ENCODE data around the gene MIP.
A peak's percentile ranks its signal among the peaks of the same experiment; 100 is the strongest.
"Not testable (repeated sequence)": the region's sequence is repeated elsewhere in the genome, so short reads cannot be mapped to it uniquely, and the experiment has no call there.

Gene MIP

DNA sequence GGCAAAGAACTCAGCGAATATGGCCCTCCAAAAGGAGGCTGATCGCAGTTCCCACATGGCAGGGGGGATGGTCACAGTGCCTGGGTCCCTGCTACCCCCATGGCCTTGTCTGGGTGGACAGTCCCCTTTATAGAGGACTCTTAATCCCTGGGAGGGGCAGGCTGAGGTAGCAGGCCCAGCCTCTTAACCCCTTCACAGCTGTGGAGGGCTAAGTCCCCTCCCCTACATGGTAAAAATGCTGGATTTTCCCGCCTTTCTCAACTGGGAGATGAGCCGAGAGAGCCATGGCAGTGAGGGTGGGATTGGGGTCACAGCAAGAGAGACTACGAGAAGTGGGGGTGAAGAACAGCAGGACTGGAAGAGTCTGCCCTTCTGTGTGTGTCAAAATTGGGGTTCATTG is at the start of gene MIP:
Gene MIP, minus strand, starts transcription at position 101 of the 400 bp plus-strand sequence. Its CDS starts 44 bp downstream, at position 57.
- DNase-seq: no peak

DNA sequence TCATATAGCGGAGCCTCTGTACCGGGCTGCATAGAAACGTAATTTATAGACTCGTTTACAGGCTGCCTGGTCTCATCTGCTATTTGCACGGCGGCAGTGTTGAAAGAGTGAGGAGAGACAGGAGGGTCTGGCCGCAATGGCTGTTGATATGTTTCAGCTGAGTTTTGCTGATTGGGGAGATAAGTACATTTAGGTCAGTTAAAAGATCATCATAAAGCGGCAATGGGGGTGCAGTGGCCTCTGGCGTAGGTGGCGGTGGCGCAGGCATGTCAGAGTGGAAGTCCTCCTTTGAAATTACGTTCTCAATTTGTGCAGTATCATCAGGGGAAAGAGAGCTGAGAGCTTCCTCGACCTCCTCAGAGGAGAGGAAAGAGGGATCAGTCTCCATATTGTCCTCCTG is 45.4 kb upstream of the MIP start:
- not testable (repeated sequence) for DNase-seq

DNA sequence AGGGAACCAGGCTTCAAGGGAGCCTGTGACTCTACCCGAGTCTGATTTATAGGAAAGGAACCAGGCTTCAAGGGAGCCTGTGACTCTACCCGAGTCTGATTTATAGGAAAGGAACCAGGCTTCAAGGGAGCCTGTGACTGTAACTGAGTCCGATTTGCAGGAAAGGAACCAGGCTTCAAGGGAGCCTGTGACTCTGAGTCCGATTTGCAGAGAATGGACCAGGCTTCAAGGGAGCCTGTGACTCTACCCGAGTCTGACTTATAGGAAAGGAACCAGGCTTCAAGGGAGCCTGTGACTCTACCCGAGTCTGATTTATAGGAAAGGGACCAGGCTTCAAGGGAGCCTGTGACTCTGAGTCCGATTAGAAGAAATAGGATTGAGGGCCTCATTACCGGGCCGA is 45.0 kb upstream of the MIP start:
- DNase-seq: not testable (repeated sequence)

DNA sequence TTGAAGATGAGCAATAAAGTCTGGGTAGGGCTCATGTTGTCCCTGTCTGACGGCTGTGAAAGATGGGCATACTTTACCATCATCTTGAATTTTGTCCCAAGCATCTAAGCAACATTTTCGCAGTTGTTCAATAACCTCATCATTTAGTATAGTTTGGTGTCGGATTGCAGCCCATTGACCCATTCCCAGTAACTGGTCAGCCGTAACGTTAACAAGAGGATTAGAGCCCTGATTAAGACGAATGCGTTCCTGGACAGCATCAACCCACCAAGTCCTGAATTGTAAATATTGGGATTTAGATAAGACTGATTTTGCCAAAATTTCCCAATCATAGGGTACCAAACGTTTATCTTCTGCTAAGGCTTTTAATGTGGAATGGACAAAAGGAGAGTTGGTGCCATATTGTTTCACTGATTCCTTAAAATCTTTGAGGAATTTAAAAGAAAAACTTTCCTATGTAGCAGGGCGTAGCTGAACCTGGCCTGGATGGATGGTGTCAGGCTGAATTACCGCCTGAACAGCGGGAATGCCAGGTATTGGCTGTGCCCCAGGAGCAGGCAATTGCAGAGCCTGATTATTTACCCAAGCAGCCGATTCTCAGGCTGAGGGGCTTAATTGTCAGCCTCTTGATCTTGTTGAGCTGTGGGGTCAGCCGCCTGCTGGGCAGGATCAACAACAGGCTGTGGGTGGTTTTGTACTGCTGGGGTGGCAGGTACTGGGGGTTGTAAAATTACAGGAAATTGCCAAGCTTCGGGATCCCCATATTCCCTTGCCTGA is 43.9 kb upstream of the MIP start:
- not testable (repeated sequence) for DNase-seq

- peak in 35 of 58 donors; percentile 1 to 64 (median 16) for DNase-seq
Measured at GRCh38 chr12:56496704-56497103, 42.2 kb upstream of the MIP start.

GRCh38 chr12:56494481-56494880 is 40.0 kb upstream of the MIP start:
- not testable (repeated sequence) for DNase-seq

DNA sequence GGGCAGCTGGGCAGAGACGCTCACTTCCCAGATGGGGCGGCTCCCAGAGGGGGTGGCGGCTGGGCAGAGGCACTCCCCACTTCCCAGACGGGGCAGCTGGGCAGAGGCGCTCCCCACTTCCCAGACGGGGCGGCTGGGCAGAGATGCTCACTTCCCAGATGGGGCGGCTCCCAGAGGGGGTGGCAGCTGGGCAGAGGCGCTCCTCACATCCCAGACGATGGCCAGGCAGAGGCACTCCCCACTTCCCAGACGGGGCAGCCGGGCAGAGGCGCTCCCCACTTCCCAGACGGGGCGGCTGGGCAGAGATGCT is 39.6 kb upstream of the MIP start:
- not testable (repeated sequence) for DNase-seq

DNA sequence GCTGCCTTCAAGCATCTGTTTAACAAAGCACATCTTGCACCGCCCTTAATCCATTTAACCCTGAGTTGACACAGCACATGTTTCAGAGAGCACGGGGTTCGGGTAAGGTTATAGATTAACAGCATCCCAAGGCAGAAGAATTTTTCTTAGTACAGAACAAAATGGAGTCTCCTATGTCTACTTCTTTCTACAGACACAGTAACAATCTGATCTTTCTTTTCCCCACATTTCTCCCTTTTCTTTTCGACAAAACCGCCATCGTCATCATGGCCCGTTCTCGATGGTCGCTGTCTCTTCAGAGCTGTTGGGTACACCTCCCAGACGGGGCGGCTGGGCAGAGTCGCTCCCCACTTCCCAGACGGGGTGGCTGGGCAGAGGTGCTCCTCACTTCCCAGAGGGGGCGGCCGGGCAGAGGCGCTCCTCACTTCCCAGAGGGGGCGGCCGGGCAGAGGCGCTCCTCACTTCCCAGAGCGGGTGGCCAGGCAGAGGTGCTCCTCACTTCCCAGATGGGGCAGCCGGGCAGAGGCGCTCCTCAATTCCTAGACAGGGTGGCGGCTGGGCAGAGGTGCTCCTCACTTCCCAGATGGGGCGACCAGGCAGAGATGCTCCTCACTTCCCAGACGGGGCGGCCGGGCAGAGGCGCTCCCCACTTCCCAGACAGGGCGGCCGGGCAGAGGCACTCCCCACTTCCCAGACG is 39.1 kb upstream of the MIP start:
- DNase-seq: not testable (repeated sequence)

DNA sequence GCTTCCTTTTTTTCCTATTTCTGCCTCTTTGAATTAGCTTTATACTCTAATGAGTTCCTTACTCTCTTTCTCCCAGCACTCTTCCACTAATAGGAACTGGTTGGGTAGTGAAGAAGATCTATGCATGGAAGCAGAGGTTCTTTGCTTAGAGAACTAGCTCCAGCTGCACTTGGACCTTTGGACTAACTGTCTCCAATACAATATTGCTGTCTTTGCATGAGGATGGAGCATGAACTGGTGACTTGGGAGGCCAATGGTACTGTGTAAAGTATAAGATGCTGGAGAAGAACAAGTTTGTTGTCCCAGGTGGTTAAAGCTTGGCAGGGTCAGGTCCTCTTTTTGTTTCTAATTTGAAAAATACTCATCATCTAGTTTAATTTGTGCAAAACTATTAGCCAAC is 35.9 kb upstream of the MIP start:
- no peak for DNase-seq

GRCh38 chr12:56488041-56488955 is 33.8 kb upstream of the MIP start, which contains the start of gene GLS2:
TSS of gene GLS2 (minus strand) at chr12:56488161. CDS start at chr12:56488118, 43 bp downstream.
- DNase-seq: peak; percentile 34 to 91 (median 73)

GRCh38 chr12:56487448-56488040 is 33.1 kb upstream of the MIP start:
- peak in 28 of 58 donors; percentile 12 to 67 (median 36) for DNase-seq

DNA sequence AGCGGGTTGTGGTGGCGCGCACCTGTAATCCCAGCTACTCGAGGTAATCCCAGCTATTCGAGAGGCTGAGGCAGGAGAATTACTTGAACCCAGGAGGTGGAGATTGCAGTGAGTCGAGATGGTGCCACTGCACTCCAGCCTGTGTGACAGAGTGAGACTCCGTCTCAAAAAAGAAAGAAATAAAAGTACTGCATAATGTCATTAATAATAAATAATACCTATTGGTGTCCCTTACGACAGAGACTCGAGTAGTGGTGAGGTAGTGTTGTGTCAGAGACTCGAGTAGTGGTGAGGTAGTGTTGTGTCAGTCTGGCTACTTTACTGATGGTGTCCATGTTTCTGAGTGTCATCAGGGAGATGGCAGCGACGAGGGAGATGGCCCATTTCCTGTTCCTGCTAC is 32.2 kb upstream of the MIP start:
- no peak for DNase-seq

DNA sequence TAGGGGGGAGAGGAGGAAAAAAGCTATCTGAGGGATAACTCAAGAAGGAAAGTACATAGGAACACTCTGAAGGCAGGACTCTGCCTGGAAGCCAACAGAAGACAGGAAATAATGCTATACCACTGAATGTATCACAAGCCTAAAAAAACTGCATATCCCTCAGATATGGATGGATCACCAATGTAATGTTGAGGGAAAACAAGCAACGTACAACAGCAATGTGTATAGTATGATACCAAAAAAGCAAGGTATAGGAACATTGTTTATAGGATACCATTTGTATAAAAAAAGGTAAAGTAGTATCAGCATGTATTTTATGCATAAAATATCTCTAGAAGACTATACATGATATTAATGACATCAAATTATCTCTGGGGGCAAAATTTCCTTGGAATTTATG is 30.1 kb upstream of the MIP start:
- DNase-seq: no peak

DNA sequence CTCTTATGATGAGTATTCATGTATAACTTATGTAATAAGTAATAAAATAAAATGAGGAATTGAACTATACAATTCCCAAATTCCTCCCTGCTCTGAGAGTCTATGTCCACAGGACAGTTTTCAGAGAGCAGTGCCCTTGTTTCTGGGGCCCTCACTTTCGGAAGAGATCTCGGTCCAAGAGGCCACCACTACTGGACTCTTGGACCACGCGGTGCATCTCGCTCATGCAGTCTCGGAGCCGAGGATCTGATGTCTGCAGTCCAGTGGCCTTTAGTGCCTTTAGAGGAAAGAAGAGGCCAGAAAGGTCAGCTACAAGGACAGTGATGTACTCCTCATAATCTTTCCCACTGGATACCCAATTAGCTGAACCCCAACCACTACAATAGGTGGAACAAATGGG is 25.2 kb upstream of the MIP start:
- no peak for DNase-seq

DNA sequence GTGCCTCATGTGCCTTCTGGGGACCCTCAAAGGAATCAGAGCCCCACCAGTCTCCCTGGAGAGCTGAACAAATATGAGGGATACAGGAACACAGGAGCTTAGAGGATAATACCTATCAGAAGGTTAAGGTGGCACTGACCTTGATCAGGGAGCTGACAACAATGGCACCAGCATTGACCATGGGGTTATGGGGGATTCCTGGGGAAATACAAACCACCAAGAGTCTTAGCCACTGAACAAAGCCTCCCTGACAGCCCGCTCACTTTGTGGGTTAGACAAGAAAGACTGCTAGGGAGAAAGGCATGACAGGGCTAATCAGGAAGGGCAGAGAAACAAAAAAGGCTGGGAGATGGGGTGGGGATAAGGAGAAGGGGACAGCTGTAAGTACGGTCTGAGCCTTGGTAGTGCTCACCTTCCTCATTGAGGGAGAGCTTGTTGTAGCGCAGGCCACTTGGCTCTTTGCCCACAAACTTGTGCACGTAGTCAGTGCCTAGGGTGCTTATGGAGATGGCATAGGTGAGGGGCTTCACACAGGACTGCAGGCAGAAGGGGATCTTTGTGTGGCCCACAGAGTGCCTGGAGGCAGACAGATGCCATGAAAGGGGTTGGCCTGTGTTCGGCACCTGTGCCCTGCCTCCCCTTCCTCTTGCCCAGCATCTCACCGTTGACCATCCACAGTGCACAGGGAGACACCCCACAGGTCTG is 23.2 kb upstream of the MIP start:
- no peak for DNase-seq

DNA sequence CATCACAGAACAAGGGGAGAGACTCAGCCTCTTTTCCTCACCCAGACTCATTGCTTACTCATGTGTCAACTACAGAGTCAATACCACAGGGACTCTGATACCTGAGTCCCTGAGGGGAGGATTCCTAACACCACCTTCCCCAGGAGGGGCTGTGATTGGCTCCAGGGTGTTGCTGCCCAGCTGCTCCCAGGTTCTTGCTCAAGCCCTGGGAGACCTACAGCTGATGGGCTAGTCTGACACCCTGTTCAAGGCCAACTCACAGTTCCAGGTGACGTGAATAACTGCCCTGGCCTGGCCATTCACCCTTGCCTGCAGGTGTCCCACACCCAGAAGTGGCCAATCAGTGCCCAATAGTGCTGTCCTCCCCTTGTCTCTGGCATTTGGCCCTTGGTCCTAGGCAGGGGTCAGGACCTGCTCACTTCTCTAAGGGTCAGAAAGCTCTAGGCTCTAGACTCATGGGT is 22.5 kb upstream of the MIP start:
- no peak for DNase-seq

- no peak for DNase-seq
Measured at GRCh38 chr12:56476143-56476542, 21.7 kb upstream of the MIP start.

- DNase-seq: no peak
Measured at GRCh38 chr12:56474389-56474788, 19.9 kb upstream of the MIP start.

DNA sequence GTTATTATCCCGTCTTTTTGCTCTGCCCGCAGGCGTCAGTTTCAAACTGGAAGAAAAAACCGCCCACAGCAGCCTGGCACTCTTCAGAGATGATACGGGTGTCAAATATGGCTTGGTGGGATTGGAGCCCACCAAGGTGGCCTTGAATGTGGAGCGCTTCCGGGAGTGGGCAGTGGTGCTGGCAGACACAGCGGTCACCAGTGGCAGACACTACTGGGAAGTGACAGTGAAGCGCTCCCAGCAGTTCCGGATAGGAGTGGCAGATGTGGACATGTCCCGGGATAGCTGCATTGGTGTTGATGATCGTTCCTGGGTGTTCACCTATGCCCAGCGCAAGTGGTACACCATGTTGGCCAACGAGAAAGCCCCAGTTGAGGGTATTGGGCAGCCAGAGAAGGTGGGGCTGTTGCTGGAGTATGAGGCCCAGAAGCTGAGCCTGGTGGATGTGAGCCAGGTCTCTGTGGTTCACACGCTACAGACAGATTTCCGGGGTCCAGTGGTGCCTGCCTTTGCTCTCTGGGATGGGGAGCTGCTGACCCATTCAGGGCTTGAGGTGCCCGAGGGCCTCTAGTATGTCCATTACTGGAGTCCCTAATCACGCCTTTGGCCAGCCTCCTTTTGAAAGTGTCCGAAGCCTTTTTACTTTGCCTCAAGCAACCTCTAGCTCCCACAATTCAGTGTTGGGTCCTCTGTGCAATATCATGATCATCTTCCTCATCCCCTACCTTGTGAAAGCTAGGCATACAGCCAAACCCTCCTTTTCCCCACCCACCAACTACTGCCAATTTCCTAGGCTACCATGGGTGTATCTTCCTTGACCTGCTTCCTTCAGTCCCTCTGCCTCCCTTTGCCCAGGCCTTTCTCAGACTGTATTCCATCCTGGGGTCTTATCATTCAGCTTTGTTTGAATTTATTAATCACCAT is 14.8 kb upstream of the MIP start:
- DNase-seq: peak in 24 of 58 donors; percentile 4 to 46 (median 20)

Data from anterior cingulate cortex (tissue), 58 donors.